Endothelial cell of umbilical vein (primary cell): ENCODE results near the gene C12orf76. TPM values are rescaled to one million over a fixed set of nuclear protein-coding genes. Genes with fewer than 3 reads are reported as not detected.

Experiments
- BruUV-seq: library from RNA; stranded (reverse); fragments of 400-500 nt; replicated peaks from 2 replicates; lab custom pipeline; 2021; lab: Mats Ljungman, UMichigan
- CTCF ChIA-PET: fragments of 300-600, 350-600 bp; sonication (Branson Sonifier 250); formaldehyde crosslinking; loops from one replicate; lab custom pipeline; 2021; ENCODE audit warnings: antibody characterized with exemption, inconsistent platforms; lab: Charles Lee
- POLR2A ChIA-PET: fragments of 300-600, 350-600 bp; sonication (Branson Sonifier 250); formaldehyde crosslinking; loops from one replicate; lab custom pipeline; 2021; ENCODE audit warnings: antibody characterized with exemption, inconsistent platforms; lab: Charles Lee
- DNase-seq: peaks from one replicate; pipeline ENCODE4 v3.0.0-alpha.2; 2011; ENCODE audit warnings: low read depth, low spot score
- FAIRE-seq: peaks from 2 replicates; lab custom pipeline; 2011; peaks lifted over from hg19 to GRCh38; lab: Jason Lieb, UNC
- H2AFZ ChIP-seq: 2 replicates; pipeline ENCODE4 v1.6.0; 2012; ENCODE audit warnings: low read depth, low read length, control low read depth, inconsistent platforms
- H3K27ac ChIP-seq: 2 replicates; pipeline ENCODE4 v1.5.1; 2011; ENCODE audit warnings: low read depth, mild to moderate bottlenecking, control low read depth, low read length, moderate library complexity; ENCODE audit not compliant: insufficient read depth
- H3K27me3 ChIP-seq, 2 experiments: 2 replicates each; pipeline versions ENCODE4 v1.6.0 to v1.6.1; 2011; ENCODE audit warnings: low read length in 2 of 2, mixed read lengths in 1 of 2; ENCODE audit not compliant: control insufficient read depth in 2 of 2, insufficient read depth in 2 of 2
- H3K36me3 ChIP-seq, 2 experiments: 2 replicates in 1 of 2; 3 replicates in 1 of 2; pipeline ENCODE4 v1.5.1; 2011; ENCODE audit warnings: low read length in 2 of 2, mild to moderate bottlenecking in 1 of 2, moderate library complexity in 1 of 2; ENCODE audit not compliant: control insufficient read depth in 2 of 2, insufficient read depth in 2 of 2; ENCODE audit errors: extremely low read depth in 1 of 2
- H3K4me1 ChIP-seq: 3 replicates; pipeline ENCODE4 v1.5.1; 2011; ENCODE audit warnings: mild to moderate bottlenecking, low read length; ENCODE audit not compliant: control insufficient read depth, insufficient read depth; ENCODE audit errors: extremely low read depth
- H3K4me2 ChIP-seq: 2 replicates; pipeline ENCODE4 v1.6.1; 2011; ENCODE audit warnings: low read length, control low read depth, mixed read lengths; ENCODE audit not compliant: insufficient read depth
- H3K4me3 ChIP-seq, 3 experiments: fragments of 200-600 bp in 1 of 3; sonication (generic), shearing (Covaris generic) in 1 of 3; replicated peaks in 1 of 3; 2 replicates each; pipeline ENCODE4 v1.5.1; 2011 to 2016; ENCODE audit warnings: control low read depth in 3 of 3, low read length in 3 of 3, mild to moderate bottlenecking in 2 of 3, inconsistent platforms in 1 of 3, low read depth in 1 of 3, moderate library complexity in 1 of 3; ENCODE audit not compliant: insufficient read depth in 1 of 3
- H3K79me2 ChIP-seq: 2 replicates; pipeline ENCODE4 v1.6.0; 2012; ENCODE audit warnings: low read length, inconsistent platforms; ENCODE audit not compliant: control insufficient read depth, insufficient read depth
- H3K9ac ChIP-seq: replicated peaks from 2 replicates; pipeline ENCODE3; 2011; ENCODE audit warnings: low read length, control low read depth; ENCODE audit not compliant: insufficient read depth; ENCODE audit errors: extremely low read depth
- H3K9me1 ChIP-seq: replicated peaks from 3 replicates; pipeline ENCODE4 v1.6.0; 2011; ENCODE audit warnings: mild to moderate bottlenecking, low read length; ENCODE audit not compliant: control insufficient read depth, insufficient read depth; ENCODE audit errors: extremely low read depth
- H3K9me3 ChIP-seq: replicated peaks from 2 replicates; pipeline ENCODE4 v1.5.1; 2012; ENCODE audit warnings: low read length, inconsistent platforms; ENCODE audit not compliant: control insufficient read depth, insufficient read depth
- H4K20me1 ChIP-seq: replicated peaks from 2 replicates; pipeline ENCODE3; 2011; ENCODE audit warnings: mild to moderate bottlenecking, low read length; ENCODE audit not compliant: control insufficient read depth, insufficient read depth; ENCODE audit errors: extremely low read depth
- FOS ChIP-seq: IDR thresholded peaks from 2 replicates; pipeline ENCODE4 v1.6.1; 2011; ENCODE audit warnings: mild to moderate bottlenecking, low read length, moderate library complexity, borderline replicate concordance; ENCODE audit not compliant: insufficient read depth
- JUN ChIP-seq: IDR thresholded peaks from 2 replicates; pipeline ENCODE4 v1.6.1; 2011; ENCODE audit warnings: borderline replicate concordance, low read depth; ENCODE audit not compliant: insufficient read length, insufficient read depth
- MYC ChIP-seq: IDR thresholded peaks from one replicate; pipeline ENCODE4 v1.6.1; 2011; ENCODE audit warnings: mild to moderate bottlenecking, low read depth, low read length
- POLR2A ChIP-seq: IDR thresholded peaks from 2 replicates; pipeline ENCODE4 v1.6.1; 2012; ENCODE audit warnings: low read depth, mild to moderate bottlenecking, control low read depth, low read length
- POLR2AphosphoS5 ChIP-seq: IDR thresholded peaks from 2 replicates; pipeline ENCODE4 v1.6.1; 2012; ENCODE audit warnings: low read depth, mild to moderate bottlenecking, control low read depth, low read length, moderate library complexity; ENCODE audit not compliant: insufficient read depth
- dilution Hi-C: fragments of 300-500 bp; cut with MboI; formaldehyde crosslinking; loops from one replicate; pipeline ENCODE4 v1.15.0; 2019; ENCODE audit warnings: low sequenced_read_pairs; ENCODE audit not compliant: extremely low pct_ligation_motif_present
- intact Hi-C: fragments of 100-400 bp; cut with micrococcal nuclease; formaldehyde crosslinking; loops from one replicate; pipeline ENCODE4 v1.10.0; 2022
- polyA plus RNA-seq, 4 experiments: library from polyadenylated mRNA; depleted of rRNA in 3 of 4; stranded (reverse) in 3 of 4; unstranded in 1 of 4; fragments of >200 nt; gene quantifications; 2 replicates each; pipeline versions ENCODE4 v1.2.1 to v1.2.3, GENCODE V29; 2011 to 2012; ENCODE audit warnings: missing spikeins in 1 of 4
- total RNA-seq: library from RNA; stranded (reverse); gene quantifications from 2 replicates; pipeline ENCODE4 v1.2.3, GENCODE V29; 2021
- TF ChIP-seq, protein P1 (sequence below): IDR thresholded peaks from 2 replicates; pipeline ENCODE4 v1.6.1; 2011; ENCODE audit not compliant: insufficient read depth, insufficient read length
- TF ChIP-seq, protein P2 (sequence below), 2 donors: IDR thresholded peaks; 1 replicate in 1 of 2; 2 replicates in 1 of 2; pipeline ENCODE4 v1.5.1; 2011; ENCODE audit warnings: low read length in 2 of 2, mild to moderate bottlenecking in 2 of 2, moderate library complexity in 2 of 2, control low read depth in 1 of 2, inconsistent platforms in 1 of 2, low read depth in 1 of 2; ENCODE audit not compliant: insufficient read depth in 1 of 2; ENCODE audit errors: extremely low read depth in 1 of 2

The C12orf76 gene
- total and polyA plus RNA-seq, 2 donors (not counting 3 experiments of a cell fraction or from before 2014, with no cell fraction given) = 13.4 to 17.1 TPM

DNA sequence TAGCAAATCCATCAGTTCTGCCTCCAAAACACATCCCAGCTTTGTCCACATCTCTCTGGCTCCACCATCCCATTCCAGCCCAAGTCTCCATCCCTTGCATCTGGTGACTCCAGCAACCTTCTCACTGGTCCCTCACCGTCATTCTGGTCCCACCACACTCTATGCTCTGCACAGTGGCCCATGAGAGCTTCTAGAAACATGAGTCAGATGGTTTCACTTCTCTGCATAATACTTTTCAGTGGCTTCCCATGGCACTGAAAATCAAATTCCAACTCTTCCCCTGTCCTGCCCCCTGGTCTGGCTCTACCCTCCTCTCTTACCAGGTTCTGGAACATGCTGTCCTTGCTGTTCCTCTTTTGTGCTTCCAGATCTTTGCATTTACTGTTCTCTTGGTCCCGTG, 17.2 kb upstream of the C12orf76 start:
- CTCF ChIA-PET = no interaction called here
- Histone ChIP-seq H3K36me3 (no peaks in the 10 kb centered on the region), H3K4me2 (no peak overlapping the region), H3K9me1 (no peaks in the 10 kb centered on the region), H3K9ac (no peak overlapping the region), H3K27ac (no peak overlapping the region), H2AFZ (no peak overlapping the region), H4K20me1 (no peaks in the 10 kb centered on the region), H3K27me3 (no peaks in the 10 kb centered on the region), H3K9me3 (no peaks in the 10 kb centered on the region), H3K4me1 (no peaks in the 10 kb centered on the region), H3K79me2 (no peaks in the 10 kb centered on the region), H3K4me3 (no peak overlapping the region)
- intact Hi-C loops (no loop called here), dilution Hi-C loops (no loop called here)
- POLR2A ChIA-PET = no interaction called here
- TF ChIP-seq POLR2AphosphoS5 (no peak), POLR2A (no peak)
- BruUV-seq = no TSS peak
- no peak for DNase-seq
- FAIRE-seq = no peak

DNA sequence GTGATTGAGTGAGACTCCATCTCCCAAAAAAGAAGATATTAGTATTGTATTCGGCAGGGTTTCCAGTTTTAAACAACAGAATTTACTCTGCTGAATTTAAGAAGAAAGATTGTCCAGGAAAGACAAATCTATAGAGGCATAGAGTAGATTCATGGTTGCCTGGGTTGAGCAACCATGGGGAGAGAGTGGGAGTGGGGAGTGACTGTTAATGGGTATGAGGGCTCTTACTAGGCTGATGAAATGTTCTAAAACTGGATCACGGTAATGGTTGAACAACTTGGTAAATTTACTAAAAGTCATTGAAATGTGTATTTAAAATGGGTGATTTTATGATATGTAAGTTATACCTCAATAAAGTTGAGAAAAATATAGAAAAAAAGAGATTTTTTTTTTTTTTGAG, 13.9 kb upstream of the C12orf76 start:
- no peak for FAIRE-seq
- no peak for TF ChIP-seq JUN
- TF ChIP-seq, protein P1, sequence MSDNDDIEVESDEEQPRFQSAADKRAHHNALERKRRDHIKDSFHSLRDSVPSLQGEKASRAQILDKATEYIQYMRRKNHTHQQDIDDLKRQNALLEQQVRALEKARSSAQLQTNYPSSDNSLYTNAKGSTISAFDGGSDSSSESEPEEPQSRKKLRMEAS = no peak
- TF ChIP-seq, protein P2, sequence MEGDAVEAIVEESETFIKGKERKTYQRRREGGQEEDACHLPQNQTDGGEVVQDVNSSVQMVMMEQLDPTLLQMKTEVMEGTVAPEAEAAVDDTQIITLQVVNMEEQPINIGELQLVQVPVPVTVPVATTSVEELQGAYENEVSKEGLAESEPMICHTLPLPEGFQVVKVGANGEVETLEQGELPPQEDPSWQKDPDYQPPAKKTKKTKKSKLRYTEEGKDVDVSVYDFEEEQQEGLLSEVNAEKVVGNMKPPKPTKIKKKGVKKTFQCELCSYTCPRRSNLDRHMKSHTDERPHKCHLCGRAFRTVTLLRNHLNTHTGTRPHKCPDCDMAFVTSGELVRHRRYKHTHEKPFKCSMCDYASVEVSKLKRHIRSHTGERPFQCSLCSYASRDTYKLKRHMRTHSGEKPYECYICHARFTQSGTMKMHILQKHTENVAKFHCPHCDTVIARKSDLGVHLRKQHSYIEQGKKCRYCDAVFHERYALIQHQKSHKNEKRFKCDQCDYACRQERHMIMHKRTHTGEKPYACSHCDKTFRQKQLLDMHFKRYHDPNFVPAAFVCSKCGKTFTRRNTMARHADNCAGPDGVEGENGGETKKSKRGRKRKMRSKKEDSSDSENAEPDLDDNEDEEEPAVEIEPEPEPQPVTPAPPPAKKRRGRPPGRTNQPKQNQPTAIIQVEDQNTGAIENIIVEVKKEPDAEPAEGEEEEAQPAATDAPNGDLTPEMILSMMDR (IDR thresholded peaks at IDR 0.05; ENCODE audit: extremely low read depth in 1 of 2, insufficient read depth in 1 of 2, low read depth in 1 of 2, low read length in 2 of 2) = no peak
- no peak for TF ChIP-seq POLR2AphosphoS5
- no peak for TF ChIP-seq FOS
- no peak for TF ChIP-seq MYC
- dilution Hi-C loops = no loop called here

More for the DNA sequence above, 13.9 kb upstream of the C12orf76 start:
- ChIA-PET CTCF (interaction anchor here (0.6 kb wide), 1 partner anchor 683 kb away, joined by 3 read pairs; no protein-coding TSS in a partner anchor), POLR2A (no interaction called here)
- Histone ChIP-seq H2AFZ (no peak overlapping the region), H3K9ac (no peak overlapping the region), H3K9me1 (no peaks in the 10 kb centered on the region), H3K36me3 (no peaks in the 10 kb centered on the region), H3K27ac (no peak overlapping the region), H3K79me2 (no peaks in the 10 kb centered on the region), H3K27me3 (no peaks in the 10 kb centered on the region), H3K9me3 (no peaks in the 10 kb centered on the region), H3K4me3 (no peak overlapping the region), H3K4me1 (no peaks in the 10 kb centered on the region), H3K4me2 (no peak overlapping the region), H4K20me1 (no peaks in the 10 kb centered on the region)
- intact Hi-C loops = no loop called here
- no TSS peak for BruUV-seq
- DNase-seq = no peak
